ENCODE measurements around the gene CATSPER1. TPM values are rescaled to one million over a fixed set of nuclear protein-coding genes. Genes with fewer than 3 reads are reported as not detected.

The CATSPER1 gene
- total RNA-seq, 1 donor from 2014 or later, result not detected

- peaks cover 14% of the 10 kb centered on the region for H3K27me3 Mint-ChIP-seq (ENCODE audit: insufficient read depth, low read depth)
- Histone ChIP-seq H3K79me2 (ENCODE audit: low read depth) (peaks cover 5% of the 10 kb centered on the region), H3K9ac (no peak overlapping the region), H4K20me1 (ENCODE audit: low read depth) (peaks cover under 1% of the 10 kb centered on the region), H2AFZ (replicated peaks) (no peak overlapping the region), H3K9me3 (ENCODE audit: low read depth) (no peaks in the 10 kb centered on the region), H3K4me3 (no peak overlapping the region), H3F3A (ENCODE audit: low read depth) (peaks cover 19% of the 10 kb centered on the region), H3K27me3 (peaks cover 36% of the 10 kb centered on the region), H3K36me3 (no peaks in the 10 kb centered on the region), H3K4me2 (no peak overlapping the region), H3K27ac (no peak overlapping the region), H3K4me1 (peaks cover 8% of the 10 kb centered on the region)
- TF ChIP-seq CTCF (IDR thresholded peaks at IDR 0.05) (no peak), EZH2 (IDR thresholded peaks at IDR 0.05) (no peak), EZH2phosphoT487 (IDR thresholded peaks at IDR 0.05) (no peak)
- no peak overlapping the region for H3K4me3 Mint-ChIP-seq
- peaks cover 8% of the 10 kb centered on the region for H3K4me1 Mint-ChIP-seq
- H3K27ac Mint-ChIP-seq, result no peak overlapping the region
- H3K36me3 Mint-ChIP-seq, result peaks cover 12% of the 10 kb centered on the region
- DNase-seq (ENCODE audit: low spot score), result no peak
- no peaks in the 10 kb centered on the region for H3K9me3 Mint-ChIP-seq
Measured at GRCh38 chr11:66008468-66009101, 17.7 kb downstream of the CATSPER1 start.

- H3K27me3 Mint-ChIP-seq (ENCODE audit: insufficient read depth, low read depth), result peaks cover 12% of the 10 kb centered on the region
- H3K27ac Mint-ChIP-seq, result no peak overlapping the region
- H3K4me3 Mint-ChIP-seq, result peak overlapping the region; percentile 17
- Histone ChIP-seq H3K4me2 (no peak overlapping the region), H3K9ac (no peak overlapping the region), H3F3A (ENCODE audit: low read depth) (peaks cover 19% of the 10 kb centered on the region), H3K27ac (no peak overlapping the region), H3K9me3 (ENCODE audit: low read depth) (no peaks in the 10 kb centered on the region), H4K20me1 (ENCODE audit: low read depth) (peaks cover 5% of the 10 kb centered on the region), H2AFZ (replicated peaks) (no peak overlapping the region), H3K27me3 (peaks cover 35% of the 10 kb centered on the region), H3K4me3 (no peak overlapping the region), H3K36me3 (no peaks in the 10 kb centered on the region), H3K79me2 (ENCODE audit: low read depth) (peaks cover 10% of the 10 kb centered on the region), H3K4me1 (peaks cover 12% of the 10 kb centered on the region)
- DNase-seq (ENCODE audit: low spot score), result no peak
- peaks cover 12% of the 10 kb centered on the region for H3K36me3 Mint-ChIP-seq
- no peaks in the 10 kb centered on the region for H3K9me3 Mint-ChIP-seq
- TF ChIP-seq CTCF (IDR thresholded peaks at IDR 0.05) (no peak), EZH2phosphoT487 (IDR thresholded peaks at IDR 0.05) (no peak), EZH2 (IDR thresholded peaks at IDR 0.05) (no peak)
- peaks cover 13% of the 10 kb centered on the region for H3K4me1 Mint-ChIP-seq
Measured at GRCh38 chr11:66008095-66008467, 18.2 kb downstream of the CATSPER1 start.

GRCh38 chr11:66007201-66007634, 19.1 kb downstream of the CATSPER1 start:
- H3K27me3 Mint-ChIP-seq (ENCODE audit: insufficient read depth, low read depth), result peaks cover 15% of the 10 kb centered on the region
- Histone ChIP-seq H3K4me1 (peaks cover 13% of the 10 kb centered on the region), H4K20me1 (ENCODE audit: low read depth) (peaks cover 6% of the 10 kb centered on the region), H3F3A (ENCODE audit: low read depth) (peaks cover 26% of the 10 kb centered on the region), H3K27ac (no peak overlapping the region), H2AFZ (replicated peaks) (no peak overlapping the region), H3K79me2 (ENCODE audit: low read depth) (peaks cover 16% of the 10 kb centered on the region), H3K4me2 (peak overlapping the region; percentile 4), H3K36me3 (no peaks in the 10 kb centered on the region), H3K9me3 (ENCODE audit: low read depth) (no peaks in the 10 kb centered on the region), H3K27me3 (peaks cover 26% of the 10 kb centered on the region), H3K4me3 (no peak overlapping the region), H3K9ac (no peak overlapping the region)
- DNase-seq (ENCODE audit: low spot score), result peak; percentile 30
- H3K36me3 Mint-ChIP-seq, result peaks cover 12% of the 10 kb centered on the region
- H3K27ac Mint-ChIP-seq, result no peak overlapping the region
- TF ChIP-seq EZH2 (IDR thresholded peaks at IDR 0.05), result no peak
- no peak for TF ChIP-seq EZH2phosphoT487 (IDR thresholded peaks at IDR 0.05)
- TF ChIP-seq CTCF (IDR thresholded peaks at IDR 0.05), result no peak
- peaks cover 15% of the 10 kb centered on the region for H3K4me1 Mint-ChIP-seq
- H3K4me3 Mint-ChIP-seq, result no peak overlapping the region
- H3K9me3 Mint-ChIP-seq, result no peaks in the 10 kb centered on the region

All from neural progenitor cell (in vitro differentiated cells).